Medulla oblongata (tissue), 1 donor: ENCODE data around the gene FCAR.
"Not testable (repeated sequence)": the region's sequence is repeated elsewhere in the genome, so short reads cannot be mapped to it uniquely, and the experiment has no call there.

ENCODE experiments used
- DNase-seq: peaks from one replicate; pipeline ENCODE4 v3.0.0-alpha.2; 2015; ENCODE audit errors: extremely low spot score

Gene FCAR

DNA sequence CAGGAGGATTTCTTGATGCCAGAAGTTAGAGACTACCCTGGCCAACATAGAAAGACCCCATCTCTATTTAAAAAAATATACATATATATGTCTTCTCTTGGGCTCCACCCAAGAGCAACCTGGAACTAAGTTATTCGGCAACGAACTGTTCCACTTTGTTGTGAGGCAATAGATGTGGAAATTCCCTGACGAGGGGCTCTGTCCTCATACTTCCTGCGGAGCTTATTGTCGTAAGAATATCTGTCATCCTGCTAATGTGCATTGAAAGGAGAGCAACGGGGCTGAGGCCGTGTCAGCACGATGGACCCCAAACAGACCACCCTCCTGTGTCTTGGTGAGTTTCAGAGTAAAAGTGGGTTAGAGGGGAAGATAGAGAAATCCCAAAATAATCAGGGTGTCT, at the start of gene FCAR:
Gene FCAR (plus strand): TSS at position 246 of the 400 bp plus-strand sequence. CDS start 55 bp downstream, at position 301.
- no peak for DNase-seq

- DNase-seq: not testable (repeated sequence)
Observed at GRCh38 chr19:54824416-54824815, 49.6 kb upstream of the FCAR start.

DNA sequence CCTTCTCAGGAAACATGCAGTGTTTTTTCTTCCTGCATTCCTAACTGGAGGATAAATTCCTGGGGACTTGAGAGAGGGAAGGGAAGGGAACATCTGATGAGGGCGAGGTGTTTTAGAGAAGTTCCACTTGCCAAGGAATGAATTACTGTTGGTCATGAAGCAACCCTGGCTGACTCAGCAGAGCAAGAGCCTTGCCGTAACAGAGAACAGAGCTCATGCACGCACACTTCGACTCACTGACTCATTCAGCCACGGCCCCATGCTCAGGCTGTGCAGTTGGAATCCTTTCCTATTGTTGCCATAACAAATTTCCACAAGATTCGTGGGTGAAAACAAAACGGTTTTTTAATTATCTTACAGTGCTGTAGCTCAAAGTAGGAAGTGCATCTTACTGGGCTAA, 48.7 kb upstream of the FCAR start:
- DNase-seq: not testable (repeated sequence)

DNA sequence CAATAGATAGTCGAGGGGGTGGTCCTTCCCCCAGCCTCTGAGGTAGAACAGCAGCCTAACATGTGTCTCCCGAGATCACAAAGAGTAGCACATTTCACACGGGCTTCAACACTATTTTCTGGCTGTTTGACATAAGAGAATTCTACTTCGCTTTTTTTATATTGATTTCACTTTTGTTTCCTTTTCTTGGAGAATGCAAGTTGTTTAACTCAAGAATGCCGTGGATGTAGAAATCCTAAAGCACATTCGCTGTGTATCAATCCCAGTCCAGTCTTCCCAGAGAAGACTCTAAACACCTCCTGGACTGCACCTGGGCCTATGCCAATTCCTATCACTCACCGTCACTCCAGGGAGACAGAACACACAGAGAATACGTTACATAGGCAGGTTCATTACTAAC, 46.0 kb upstream of the FCAR start:
- DNase-seq: not testable (repeated sequence)

GRCh38 chr19:54832496-54832895, 41.5 kb upstream of the FCAR start, which contains the start of gene KIR2DS4:
Gene KIR2DS4 (plus strand): TSS chr19:54832676.
- DNase-seq: not testable (repeated sequence)

DNA sequence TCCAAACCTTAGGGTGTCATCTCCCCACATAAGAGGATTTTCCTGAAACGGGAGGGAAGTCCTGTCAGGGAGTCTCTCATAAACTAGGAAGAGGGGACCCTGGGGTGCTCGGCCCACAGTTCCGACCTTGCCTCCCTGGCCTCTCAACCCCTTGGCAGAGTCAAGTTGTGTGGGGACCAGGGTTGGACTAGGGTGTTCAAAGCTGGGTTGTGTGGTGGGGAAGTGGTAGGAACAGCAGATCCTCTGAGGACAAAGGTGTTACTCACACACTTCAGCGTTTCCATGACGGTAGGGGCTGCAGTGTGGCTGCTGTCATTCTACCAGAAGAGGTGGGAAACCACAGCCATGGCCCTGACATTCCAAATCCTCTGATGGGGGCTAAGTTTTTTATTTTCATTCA, 38.9 kb upstream of the FCAR start:
- DNase-seq: not testable (repeated sequence)

- not testable (repeated sequence) for DNase-seq
Observed at GRCh38 chr19:54837522-54837921, 36.5 kb upstream of the FCAR start.

DNA sequence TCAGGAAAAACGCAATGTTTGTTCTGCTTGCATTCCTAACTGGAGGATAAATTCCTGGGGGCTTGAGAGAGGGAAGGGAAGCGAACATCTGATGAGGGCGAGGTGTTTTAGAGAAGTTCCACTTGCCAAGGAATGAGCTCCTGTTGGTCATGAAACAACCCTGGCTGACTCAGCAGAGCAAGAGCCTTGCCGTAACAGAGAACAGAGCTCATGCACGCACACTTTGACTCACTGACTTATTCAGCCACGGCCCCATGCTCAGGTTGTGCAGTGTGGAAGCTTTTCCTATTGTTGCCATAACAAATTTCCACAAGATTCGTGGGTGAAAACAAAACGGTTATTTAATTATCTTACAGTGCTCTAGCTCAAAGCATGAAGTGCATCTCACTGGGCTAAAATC, 30.9 kb upstream of the FCAR start:
- DNase-seq: not testable (repeated sequence)

GRCh38 chr19:54850061-54850640, 23.9 kb upstream of the FCAR start, which contains the start of gene KIR3DL2:
Gene KIR3DL2 (plus strand): TSS chr19:54850443. CDS start chr19:54850476, 33 bp downstream.
- DNase-seq: not testable (repeated sequence)

- no peak for DNase-seq
Observed at GRCh38 chr19:54850930-54851329, 23.1 kb upstream of the FCAR start.

DNA sequence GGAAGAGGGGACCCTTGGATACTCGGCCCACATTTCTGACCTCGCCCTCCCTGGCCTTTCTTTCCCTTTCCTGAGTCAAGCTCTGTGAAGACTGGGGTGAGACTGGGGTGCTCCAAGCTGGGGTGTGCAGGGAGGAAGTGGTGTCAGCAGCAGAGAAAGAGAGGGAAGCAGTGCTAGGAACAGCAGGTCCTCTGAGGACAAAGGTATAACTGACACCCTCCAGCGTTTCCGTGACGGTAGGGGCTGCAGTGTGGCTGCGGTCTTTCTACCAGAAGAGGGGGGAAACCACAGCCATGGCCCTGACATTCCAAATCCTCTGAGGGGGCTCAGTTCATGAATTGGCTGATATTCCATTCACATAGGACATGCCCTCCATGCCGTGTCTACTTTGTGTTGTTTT, 22.7 kb upstream of the FCAR start:
- DNase-seq: no peak

DNA sequence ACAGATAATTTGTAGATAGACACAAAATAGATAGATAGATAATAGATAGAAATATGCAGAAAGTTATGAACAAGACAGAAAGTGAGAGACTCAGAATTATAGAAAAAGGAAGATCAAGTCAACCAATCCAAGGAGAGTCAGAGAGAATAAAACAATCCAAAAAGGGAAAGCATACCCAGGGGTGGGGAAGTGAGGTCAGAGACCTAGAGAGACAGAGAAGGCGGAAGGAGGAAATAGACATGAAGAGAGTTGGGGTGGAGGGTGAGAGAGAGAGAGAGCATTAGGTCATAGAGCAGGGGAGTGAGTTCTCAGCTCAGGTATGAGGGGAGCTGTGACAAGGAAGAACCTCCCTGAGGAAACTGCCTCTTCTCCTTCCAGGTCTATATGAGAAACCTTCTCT, 18.8 kb upstream of the FCAR start:
- DNase-seq: not testable (repeated sequence)

GRCh38 chr19:54858476-54858875, 15.6 kb upstream of the FCAR start:
- DNase-seq: not testable (repeated sequence)

DNA sequence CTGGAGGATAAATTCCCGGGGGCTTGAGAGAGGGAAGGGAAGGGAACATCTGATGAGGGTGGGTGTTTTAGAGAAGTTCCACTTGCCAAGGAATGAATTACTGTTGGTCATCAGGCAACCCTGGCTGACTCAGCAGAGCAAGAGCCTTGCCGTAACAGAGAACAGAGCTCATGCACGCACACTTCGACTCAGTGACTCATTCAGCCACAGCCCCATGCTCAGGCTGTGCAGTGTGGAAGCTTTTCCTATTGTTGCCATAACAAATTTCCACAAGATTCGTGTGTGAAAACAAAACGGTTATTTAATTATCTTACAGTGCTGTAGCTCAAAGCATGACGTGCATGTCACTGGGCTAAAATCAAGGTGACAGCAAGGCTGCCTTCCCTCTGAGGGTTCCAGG, 14.6 kb upstream of the FCAR start:
- not testable (repeated sequence) for DNase-seq

DNA sequence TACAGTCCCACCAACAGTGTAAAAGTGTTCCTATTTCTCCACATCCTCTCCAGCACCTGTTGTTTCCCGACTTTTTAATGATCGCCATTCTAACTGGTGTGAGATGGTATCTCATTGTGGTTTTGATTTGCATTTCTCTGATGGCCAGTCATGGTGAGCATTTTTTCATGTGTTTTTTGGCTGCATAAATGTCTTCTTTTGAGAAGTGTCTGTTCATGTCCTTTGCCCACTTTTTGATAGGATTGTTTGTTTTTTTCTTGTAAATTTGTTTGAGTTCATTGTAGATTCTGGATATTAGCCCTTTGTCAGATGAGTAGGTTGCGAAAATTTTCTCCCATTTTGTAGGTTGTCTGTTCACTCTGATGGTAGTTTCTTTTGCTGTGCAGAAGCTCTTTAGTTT, 10.6 kb upstream of the FCAR start:
- not testable (repeated sequence) for DNase-seq

DNA sequence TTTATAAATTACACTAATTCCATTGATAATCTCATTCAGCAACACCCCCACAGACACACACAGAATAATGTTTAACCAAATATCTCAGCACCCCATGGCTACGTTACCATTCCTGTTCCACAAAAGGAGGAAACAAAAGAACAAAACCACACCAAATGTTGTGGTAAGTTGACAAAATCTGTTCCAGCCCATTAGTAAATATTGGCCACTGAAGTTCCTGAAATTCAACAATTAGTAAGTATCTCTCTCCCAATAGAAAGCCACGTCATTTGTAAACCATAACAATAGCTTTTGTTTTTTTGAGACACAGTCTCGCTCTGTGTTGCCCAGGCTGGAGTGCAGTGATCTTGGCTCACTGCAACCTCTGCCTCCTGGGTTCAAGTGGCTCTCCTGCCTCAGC, 2.3 kb upstream of the FCAR start:
- no peak for DNase-seq

DNA sequence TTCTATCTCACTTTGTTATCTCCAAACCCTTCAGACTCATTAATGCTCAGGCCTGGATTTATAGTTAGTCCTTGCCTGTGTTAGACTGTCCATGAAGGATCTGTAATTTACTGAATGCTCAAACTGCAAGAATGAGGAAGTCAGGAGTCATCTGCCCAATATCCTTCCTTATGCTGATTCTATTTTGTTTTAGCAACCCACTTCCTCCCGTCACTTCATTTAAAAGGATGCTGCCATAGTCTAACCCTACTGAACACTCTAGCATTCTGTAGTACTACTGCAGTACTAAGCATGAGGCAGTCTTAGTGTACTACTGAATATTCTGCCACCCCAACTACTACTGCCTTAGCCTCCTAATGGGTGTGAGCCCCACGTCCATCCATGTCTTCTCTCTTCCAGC, 1.5 kb downstream of the FCAR start:
- peak; percentile 65 for DNase-seq

DNA sequence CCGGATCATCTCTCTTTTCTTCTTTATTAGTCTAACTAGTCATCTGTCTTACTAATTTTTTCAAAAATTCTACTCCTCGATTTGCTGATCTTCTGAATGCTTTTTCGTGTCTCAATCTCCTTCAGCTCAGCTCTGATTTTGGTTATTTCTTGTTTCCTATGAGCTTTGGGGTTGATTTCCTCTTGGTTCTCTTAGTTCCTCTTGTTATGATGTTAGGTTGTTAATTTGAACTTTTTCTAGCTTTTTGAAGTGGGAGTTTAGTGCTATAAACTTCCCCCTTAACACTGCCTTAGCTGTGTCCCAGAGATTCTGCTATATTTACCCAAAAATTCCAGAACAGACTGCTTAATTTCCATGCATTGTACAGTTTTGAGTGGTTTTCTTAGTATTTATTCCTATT, 3.4 kb downstream of the FCAR start:
- peak; percentile 14 for DNase-seq

DNA sequence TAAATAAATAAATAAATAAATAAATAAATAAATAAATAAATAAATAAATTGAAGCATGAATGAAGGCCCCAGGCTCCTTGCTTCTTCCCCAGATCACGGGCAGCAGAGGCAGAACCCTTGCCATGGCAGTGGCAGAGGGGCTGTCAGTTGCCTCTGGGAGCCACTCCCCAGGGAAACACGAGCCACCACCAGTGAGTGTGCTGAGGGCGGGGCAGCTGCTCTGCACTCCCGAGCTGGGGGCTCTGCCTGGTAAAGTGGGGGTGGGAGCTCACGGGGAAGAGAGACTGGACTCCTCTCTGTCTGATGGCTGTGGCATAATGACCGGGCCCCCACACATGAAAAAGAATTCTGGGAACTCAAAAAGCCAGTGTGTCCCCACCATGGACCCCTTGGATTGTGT, 7.8 kb downstream of the FCAR start:
- DNase-seq: no peak

- peak; percentile 11 for DNase-seq
Observed at GRCh38 chr19:54882758-54883157, 8.7 kb downstream of the FCAR start.

GRCh38 chr19:54883228-54883627, 9.2 kb downstream of the FCAR start:
- no peak for DNase-seq

DNA sequence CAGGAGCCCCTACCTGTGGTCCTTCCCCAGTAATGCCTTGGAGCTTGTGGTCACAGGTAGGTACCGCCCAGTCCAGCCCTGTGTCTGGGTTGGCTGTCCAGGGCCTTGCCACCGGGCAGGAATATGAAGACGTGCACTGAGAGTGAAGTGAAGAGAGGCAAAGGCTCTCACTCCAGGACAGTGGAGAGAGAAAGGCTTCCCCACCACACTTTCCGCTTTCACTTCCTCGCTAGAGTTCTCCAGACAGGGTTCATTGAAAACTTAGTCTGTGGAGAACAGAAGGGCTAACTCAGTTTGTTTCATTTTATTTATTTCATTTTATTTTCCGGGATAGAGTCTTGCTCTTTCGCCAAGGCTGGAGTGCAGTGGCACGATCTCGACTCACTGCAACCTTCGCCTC, 14.2 kb downstream of the FCAR start:
- DNase-seq: peak; percentile 46

GRCh38 chr19:54889566-54889965, 15.5 kb downstream of the FCAR start:
- DNase-seq: no peak

- DNase-seq: no peak
Observed at GRCh38 chr19:54893406-54893805, 19.4 kb downstream of the FCAR start.
